GM12873 (cell line): ENCODE measurements around the gene HRH4.

Experiments
- CTCF ChIP-seq: IDR thresholded peaks from 2 replicates; pipeline ENCODE4 v1.5.1; 2012; ENCODE audit warnings: low read depth, mild to moderate bottlenecking, moderate library complexity, low read length, control low read depth; ENCODE audit not compliant: insufficient read depth; ENCODE audit errors: missing control alignments

HRH4 gene

GRCh38 chr18:24446453-24446852, 14.0 kb upstream of the HRH4 start:
- TF ChIP-seq CTCF = no peak

DNA sequence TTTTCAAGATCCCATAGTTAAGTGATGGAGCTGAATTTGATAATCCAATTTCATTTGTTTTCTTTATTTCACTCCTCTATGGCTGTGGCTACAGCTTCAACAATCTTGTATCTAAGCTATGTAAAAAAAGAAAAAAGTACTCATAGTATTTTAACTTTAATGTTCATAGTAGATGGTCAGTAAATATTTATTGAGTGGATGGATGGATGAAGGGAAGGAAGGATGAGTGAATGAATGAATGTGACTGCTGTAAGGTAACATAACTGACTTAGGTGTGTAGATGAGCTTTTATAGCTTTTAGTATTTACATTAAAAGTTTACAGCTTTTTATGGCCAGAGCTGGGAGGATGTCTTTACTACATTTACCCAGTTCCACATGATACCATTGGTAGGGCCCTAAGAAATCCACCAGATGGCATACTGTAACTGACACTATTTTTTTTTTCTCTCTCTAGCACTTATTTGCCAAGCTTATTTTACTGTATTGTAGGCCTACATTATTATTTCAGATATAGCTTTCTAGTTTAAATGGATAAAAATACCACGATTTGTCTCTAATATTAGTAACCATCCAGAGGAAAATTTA, 13.4 kb upstream of the HRH4 start:
- TF ChIP-seq CTCF = no peak

DNA sequence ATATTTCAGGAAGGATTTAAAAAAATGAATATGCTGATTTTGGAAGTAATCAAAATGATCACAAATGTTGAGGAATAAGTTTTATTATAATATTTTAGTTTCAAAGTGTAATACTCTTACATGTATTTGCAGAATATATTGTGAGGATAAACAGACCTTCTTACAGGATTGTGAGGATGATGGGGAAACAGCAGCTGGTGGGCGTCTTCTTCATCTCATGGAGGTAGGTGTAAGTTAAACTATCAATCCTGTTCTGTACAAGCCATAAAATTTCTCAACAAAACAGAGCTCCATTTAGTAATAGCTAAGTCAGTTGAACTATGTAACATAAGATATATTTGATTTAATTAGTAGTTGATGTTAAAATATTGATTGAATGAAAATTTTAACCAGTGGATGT, 12.5 kb upstream of the HRH4 start:
- no peak for TF ChIP-seq CTCF

DNA sequence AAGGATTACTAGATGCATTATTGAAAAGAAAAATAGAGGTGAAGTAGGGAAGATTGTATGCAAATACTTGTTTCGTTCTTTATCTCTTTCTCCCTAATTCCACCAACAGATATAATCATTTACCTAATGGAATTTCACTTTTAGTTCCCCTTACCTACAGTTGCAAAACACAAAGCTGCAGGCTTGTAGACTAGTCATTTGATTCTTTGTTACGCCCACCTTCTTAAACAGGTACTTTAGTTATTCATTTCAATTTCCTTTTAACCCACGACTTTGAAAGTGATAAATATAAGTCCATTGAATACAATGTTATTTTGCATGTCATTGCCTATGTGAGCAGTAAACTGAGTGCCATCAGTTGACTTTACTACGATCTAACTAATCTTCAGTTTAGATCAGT, 3.9 kb upstream of the HRH4 start:
- TF ChIP-seq CTCF = no peak

GRCh38 chr18:24459772-24460171, 665 bp upstream of the HRH4 start:
- TF ChIP-seq CTCF = no peak

DNA sequence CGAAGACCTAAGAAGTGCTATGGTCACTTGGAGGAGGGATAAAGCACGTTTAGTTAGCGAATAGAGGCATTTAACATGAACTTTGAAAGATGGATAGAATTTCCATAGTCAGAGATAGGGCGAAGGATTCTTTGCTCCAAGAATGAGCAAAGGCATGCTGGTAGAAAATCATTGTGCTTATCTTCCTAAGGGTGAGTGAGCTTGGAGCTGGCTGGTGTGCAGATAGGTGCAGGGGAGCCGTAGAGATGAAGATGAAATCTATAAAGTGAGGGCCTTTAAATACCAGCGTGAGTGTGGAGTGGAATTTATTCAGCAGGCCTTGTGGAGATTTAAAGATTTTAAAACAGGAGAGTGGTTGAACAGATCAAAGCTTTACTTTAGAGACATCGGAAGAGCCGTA, 1.6 kb downstream of the HRH4 start:
- TF ChIP-seq CTCF = no peak

GRCh38 chr18:24462838-24463775, 2.7 kb downstream of the HRH4 start:
- no peak for TF ChIP-seq CTCF
